GM12891 (cell line): Measurements from ENCODE around the gene TAS2R31.

Source experiments
- PAX5 ChIP-seq: IDR thresholded peaks from 2 replicates; pipeline ENCODE4 v1.6.1; 2011; ENCODE audit warnings: low read length, moderate library complexity, mild to moderate bottlenecking; ENCODE audit not compliant: insufficient read depth, severe bottlenecking
- POLR2A ChIP-seq: IDR thresholded peaks from 2 replicates; pipeline ENCODE4 v1.6.1; 2011; ENCODE audit warnings: low read depth, low read length, control low read depth

GRCh38 chr12:10998204-10998603 lies 33.0 kb downstream of the TAS2R31 start, which contains the start of gene TAS2R20:
- no peak for TF ChIP-seq PAX5
- TF ChIP-seq POLR2A = no peak
